A549 (cell line): ENCODE results near the gene SIDT1.

Experiments used
- CHD2 ChIP-seq: fragments of 150-350 bp; IDR thresholded peaks from 2 replicates; pipeline ENCODE4 v1.6.1; 2014; ENCODE audit warnings: low read length; ENCODE audit not compliant: partially characterized antibody
- EP300 ChIP-seq, 2 experiments: fragments of >200 bp; sonication (Bioruptor Twin); formaldehyde crosslinking; IDR thresholded peaks; 2 replicates in 1 of 2; 3 replicates in 1 of 2; pipeline ENCODE4 v1.6.1; 2016 to 2017
- GATA3 ChIP-seq: IDR thresholded peaks from 2 replicates; pipeline ENCODE4 v1.6.1; 2012; ENCODE audit warnings: borderline replicate concordance
- HES2 ChIP-seq: fragments of >200 bp; sonication (Bioruptor Twin); formaldehyde crosslinking; IDR thresholded peaks from 2 replicates; pipeline ENCODE4 v1.6.1; 2016
- HOXA7 ChIP-seq: fragments of 250-450 bp; sonication (Bioruptor Pico); IDR thresholded peaks from 2 replicates; pipeline ENCODE4 v1.5.0; 2020; ENCODE audit warnings: mild to moderate bottlenecking, moderate library complexity
- POLR2A ChIP-seq: IDR thresholded peaks from 2 replicates; pipeline ENCODE4 v1.6.1; 2012; ENCODE audit warnings: mild to moderate bottlenecking, low read length
- RAD21 ChIP-seq, 2 experiments: fragments of >200 bp in 1 of 2; sonication (Bioruptor Twin) in 1 of 2; formaldehyde crosslinking in 1 of 2; IDR thresholded peaks in 1 of 2; conservative IDR thresholded peaks in 1 of 2; 2 replicates in 1 of 2; 3 replicates in 1 of 2; pipeline ENCODE4 v1.6.1; 2012 to 2018; ENCODE audit warnings: inconsistent platforms in 1 of 2
- RFX5 ChIP-seq: fragments of 450-650 bp; IDR thresholded peaks from 2 replicates; pipeline ENCODE4 v1.7.1; 2014; ENCODE audit warnings: antibody characterized with exemption, mild to moderate bottlenecking, moderate library complexity
- USF2 ChIP-seq: fragments of 450-650 bp; IDR thresholded peaks from 2 replicates; pipeline ENCODE4 v1.6.1; 2014; ENCODE audit warnings: antibody characterized with exemption
- TF ChIP-seq, protein P1 (sequence below): fragments of >200 bp; sonication (Bioruptor Twin); formaldehyde crosslinking; IDR thresholded peaks from 3 replicates; pipeline ENCODE4 v1.5.1; 2016

- TF ChIP-seq HOXA7 (CRISPR knock-in tag) (no peak), POLR2A (no peak), RFX5 (no peak), GATA3 (no peak), EP300 (IDR thresholded peaks at IDR 0.05) (no peak), CHD2 (no peak), USF2 (no peak), RAD21 (conservative IDR thresholded peaks at IDR 0.05 in 1 of 2, IDR thresholded peaks at IDR 0.05 in 1 of 2) (no peak), HES2 (no peak)
- TF ChIP-seq, protein P1, sequence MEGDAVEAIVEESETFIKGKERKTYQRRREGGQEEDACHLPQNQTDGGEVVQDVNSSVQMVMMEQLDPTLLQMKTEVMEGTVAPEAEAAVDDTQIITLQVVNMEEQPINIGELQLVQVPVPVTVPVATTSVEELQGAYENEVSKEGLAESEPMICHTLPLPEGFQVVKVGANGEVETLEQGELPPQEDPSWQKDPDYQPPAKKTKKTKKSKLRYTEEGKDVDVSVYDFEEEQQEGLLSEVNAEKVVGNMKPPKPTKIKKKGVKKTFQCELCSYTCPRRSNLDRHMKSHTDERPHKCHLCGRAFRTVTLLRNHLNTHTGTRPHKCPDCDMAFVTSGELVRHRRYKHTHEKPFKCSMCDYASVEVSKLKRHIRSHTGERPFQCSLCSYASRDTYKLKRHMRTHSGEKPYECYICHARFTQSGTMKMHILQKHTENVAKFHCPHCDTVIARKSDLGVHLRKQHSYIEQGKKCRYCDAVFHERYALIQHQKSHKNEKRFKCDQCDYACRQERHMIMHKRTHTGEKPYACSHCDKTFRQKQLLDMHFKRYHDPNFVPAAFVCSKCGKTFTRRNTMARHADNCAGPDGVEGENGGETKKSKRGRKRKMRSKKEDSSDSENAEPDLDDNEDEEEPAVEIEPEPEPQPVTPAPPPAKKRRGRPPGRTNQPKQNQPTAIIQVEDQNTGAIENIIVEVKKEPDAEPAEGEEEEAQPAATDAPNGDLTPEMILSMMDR: no peak
Measured at GRCh38 chr3:113623811-113624210, 91.5 kb downstream of the SIDT1 start.
